Nephron progenitor cell (in vitro differentiated cells): ENCODE results near the gene CLPTM1L.

ENCODE experiments used
- DNase-seq: peaks from one replicate; pipeline ENCODE4 v3.0.0; 2021
- H3K27ac Mint-ChIP-seq: 2 replicates; pipeline ENCODE4 v1.8.0; 2021; ENCODE audit warnings: mild to moderate bottlenecking, moderate library complexity, mixed read lengths
- H3K27me3 Mint-ChIP-seq: 2 replicates; pipeline ENCODE4 v1.8.0; 2021; ENCODE audit warnings: mild to moderate bottlenecking, low read depth, mixed read lengths; ENCODE audit not compliant: poor library complexity
- H3K36me3 Mint-ChIP-seq: 2 replicates; pipeline ENCODE4 v1.8.0; 2021; ENCODE audit warnings: low read depth, mixed read lengths
- H3K4me1 Mint-ChIP-seq: 2 replicates; pipeline ENCODE4 v1.8.0; 2021; ENCODE audit warnings: mixed read lengths
- H3K4me3 Mint-ChIP-seq: 2 replicates; pipeline ENCODE4 v1.8.0; 2021; ENCODE audit warnings: mild to moderate bottlenecking, moderate library complexity, mixed read lengths
- H3K9me3 Mint-ChIP-seq: 2 replicates; pipeline ENCODE4 v1.8.0; 2021; ENCODE audit warnings: mild to moderate bottlenecking, moderate library complexity, mixed read lengths
- CTCF ChIP-seq: fragments of 200-600 bp; sonication (generic); IDR thresholded peaks from 2 replicates; pipeline ENCODE4 v1.5.0; 2021; ENCODE audit warnings: antibody characterized with exemption

CLPTM1L gene

GRCh38 chr5:1312206-1312605 lies 32.7 kb downstream of the CLPTM1L start:
- Mint-ChIP-seq H3K27me3 (peaks cover 18% of the 10 kb centered on the region), H3K4me3 (no peak overlapping the region), H3K4me1 (peaks cover 22% of the 10 kb centered on the region), H3K9me3 (peaks cover 16% of the 10 kb centered on the region), H3K27ac (no peak overlapping the region), H3K36me3 (peaks cover 5% of the 10 kb centered on the region)
- peak; percentile 0 for DNase-seq
- TF ChIP-seq CTCF, result no peak

- no peaks in the 10 kb centered on the region for H3K36me3 Mint-ChIP-seq
- peaks cover 17% of the 10 kb centered on the region for H3K4me1 Mint-ChIP-seq
- no peak overlapping the region for H3K27ac Mint-ChIP-seq
- TF ChIP-seq CTCF, result no peak
- H3K27me3 Mint-ChIP-seq, result peaks cover 18% of the 10 kb centered on the region
- DNase-seq, result peak; percentile 0
- H3K4me3 Mint-ChIP-seq, result no peak overlapping the region
- peaks cover 16% of the 10 kb centered on the region for H3K9me3 Mint-ChIP-seq
Measured at GRCh38 chr5:1311439-1312055, 33.4 kb downstream of the CLPTM1L start.

GRCh38 chr5:1310118-1310517 lies 34.8 kb downstream of the CLPTM1L start:
- peaks cover 27% of the 10 kb centered on the region for H3K27me3 Mint-ChIP-seq
- H3K27ac Mint-ChIP-seq, result no peak overlapping the region
- H3K9me3 Mint-ChIP-seq, result peaks cover 16% of the 10 kb centered on the region
- H3K36me3 Mint-ChIP-seq, result no peaks in the 10 kb centered on the region
- H3K4me3 Mint-ChIP-seq, result no peak overlapping the region
- no peak for DNase-seq
- H3K4me1 Mint-ChIP-seq, result peaks cover 2% of the 10 kb centered on the region
- TF ChIP-seq CTCF, result no peak

- Mint-ChIP-seq H3K9me3 (peaks cover 21% of the 10 kb centered on the region), H3K27me3 (peaks cover 48% of the 10 kb centered on the region), H3K36me3 (no peaks in the 10 kb centered on the region), H3K4me3 (no peak overlapping the region), H3K27ac (no peak overlapping the region), H3K4me1 (peaks cover 8% of the 10 kb centered on the region)
- TF ChIP-seq CTCF, result no peak
- no peak for DNase-seq
Measured at GRCh38 chr5:1304033-1304432, 40.9 kb downstream of the CLPTM1L start.

GRCh38 chr5:1302258-1302657 lies 42.6 kb downstream of the CLPTM1L start:
- peaks cover 11% of the 10 kb centered on the region for H3K4me1 Mint-ChIP-seq
- no peak for DNase-seq
- no peak overlapping the region for H3K4me3 Mint-ChIP-seq
- peaks cover 53% of the 10 kb centered on the region for H3K27me3 Mint-ChIP-seq
- peaks cover 21% of the 10 kb centered on the region for H3K9me3 Mint-ChIP-seq
- no peaks in the 10 kb centered on the region for H3K36me3 Mint-ChIP-seq
- TF ChIP-seq CTCF, result no peak
- H3K27ac Mint-ChIP-seq, result no peak overlapping the region

- Mint-ChIP-seq H3K27ac (no peak overlapping the region), H3K4me3 (no peak overlapping the region), H3K9me3 (peaks cover 21% of the 10 kb centered on the region), H3K27me3 (peaks cover 66% of the 10 kb centered on the region), H3K4me1 (peaks cover 16% of the 10 kb centered on the region), H3K36me3 (no peaks in the 10 kb centered on the region)
- DNase-seq, result peak; percentile 1
- TF ChIP-seq CTCF, result no peak
Measured at GRCh38 chr5:1300581-1301083, 44.3 kb downstream of the CLPTM1L start.
